ENCODE results near the gene TRIM26.

TRIM26 gene

DNA sequence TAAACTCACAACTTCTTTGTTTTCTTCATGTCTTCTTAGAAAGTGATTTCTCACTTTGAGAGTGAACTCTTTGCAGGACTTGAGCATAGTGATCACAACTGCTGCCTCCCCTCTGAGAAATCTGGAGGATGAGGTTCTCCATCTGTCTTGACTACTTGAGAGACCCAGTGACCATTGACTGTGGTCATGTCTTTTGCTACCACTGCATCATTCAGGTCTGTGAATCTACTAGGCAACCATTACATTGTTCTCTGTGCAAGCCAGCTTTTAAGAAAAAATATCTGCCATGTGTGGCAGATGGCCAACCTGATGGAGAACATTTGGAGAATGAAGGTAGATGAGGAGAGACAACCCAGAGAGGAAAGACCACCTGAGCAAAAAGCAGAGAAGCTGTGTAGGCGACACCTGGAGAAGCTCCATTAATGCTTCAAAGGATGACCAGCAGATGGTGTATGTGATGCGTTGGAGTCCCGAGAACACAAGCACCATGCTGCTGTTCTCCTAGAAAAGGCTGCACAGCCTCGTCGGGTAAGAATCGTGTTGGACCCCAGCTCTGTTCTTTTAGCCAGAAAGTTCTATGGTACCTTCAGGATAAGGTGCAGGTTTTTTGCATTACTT lies 25.1 kb upstream of the TRIM26 start:
- Histone ChIP-seq H3K9me3 (ENCODE audit: control extremely low read depth in 1 of 5, control insufficient read depth in 4 of 5, insufficient read depth in 2 of 5, low read depth in 1 of 5, low read length in 4 of 5) (no peaks in the 10 kb centered on the region), H3K4me1 (ENCODE audit: control extremely low read depth in 1 of 4, control insufficient read depth in 4 of 4, insufficient read depth in 4 of 4, low read length in 3 of 4) (no peaks in the 10 kb centered on the region), H3K4me3 (ENCODE audit: control insufficient read depth in 1 of 7, extremely low read depth in 1 of 7, insufficient read depth in 4 of 7, low read depth in 2 of 7, low read length in 6 of 7) (no peak overlapping the region), H3K36me3 (ENCODE audit: control insufficient read depth in 4 of 4, insufficient read depth in 4 of 4, low read length in 3 of 4) (no peaks in the 10 kb centered on the region), H3K27ac (ENCODE audit: insufficient read depth in 1 of 2, low read depth in 1 of 2, low read length in 2 of 2, poor library complexity in 1 of 2, severe bottlenecking in 2 of 2) (no peak overlapping the region), H3K27me3 (replicated peaks in 2 of 5; ENCODE audit: control insufficient read depth in 4 of 5, insufficient read depth in 5 of 5, low read length in 4 of 5) (peaks cover 3 to 19% (median 10%) of the 10 kb centered on the region in 5 experiments)
- ChIA-PET POLR2A (no interaction called here), CTCF (interaction anchor here (0.7 to 2.4 kb wide), 6 partner anchors 11 to 159 kb away, joined by 3 to 8 read pairs (median 4); no protein-coding TSS in a partner anchor)
- WGBS (ENCODE audit: insufficient coverage) = 65% methylated on average over 5 of the region's 6 CpGs
- peak; percentile 24 to 53 (median 41) for DNase-seq

- WGBS (ENCODE audit: insufficient coverage) = 100% methylated on average over 1 of the region's 2 CpGs
- Histone ChIP-seq H3K4me3 (ENCODE audit: control insufficient read depth in 1 of 7, extremely low read depth in 1 of 7, insufficient read depth in 4 of 7, low read depth in 2 of 7, low read length in 6 of 7) (no peak overlapping the region), H3K36me3 (ENCODE audit: control insufficient read depth in 4 of 4, insufficient read depth in 4 of 4, low read length in 3 of 4) (no peaks in the 10 kb centered on the region), H3K27ac (ENCODE audit: insufficient read depth in 1 of 2, low read depth in 1 of 2, low read length in 2 of 2, poor library complexity in 1 of 2, severe bottlenecking in 2 of 2) (no peak overlapping the region), H3K27me3 (replicated peaks in 2 of 5; ENCODE audit: control insufficient read depth in 4 of 5, insufficient read depth in 5 of 5, low read length in 4 of 5) (peaks cover 3 to 27% (median 11%) of the 10 kb centered on the region in 5 experiments), H3K9me3 (ENCODE audit: control extremely low read depth in 1 of 5, control insufficient read depth in 4 of 5, insufficient read depth in 2 of 5, low read depth in 1 of 5, low read length in 4 of 5) (no peaks in the 10 kb centered on the region), H3K4me1 (ENCODE audit: control extremely low read depth in 1 of 4, control insufficient read depth in 4 of 4, insufficient read depth in 4 of 4, low read length in 3 of 4) (no peaks in the 10 kb centered on the region)
- POLR2A ChIA-PET = no interaction called here
- CTCF ChIA-PET = interaction anchor here (0.9 to 1.4 kb wide), 3 partner anchors 14 to 115 kb away, joined by 3 to 4 read pairs (median 3); no protein-coding TSS in a partner anchor
- no peak for DNase-seq
Measured at GRCh38 chr6:30234356-30234755, 21.1 kb upstream of the TRIM26 start.

DNA sequence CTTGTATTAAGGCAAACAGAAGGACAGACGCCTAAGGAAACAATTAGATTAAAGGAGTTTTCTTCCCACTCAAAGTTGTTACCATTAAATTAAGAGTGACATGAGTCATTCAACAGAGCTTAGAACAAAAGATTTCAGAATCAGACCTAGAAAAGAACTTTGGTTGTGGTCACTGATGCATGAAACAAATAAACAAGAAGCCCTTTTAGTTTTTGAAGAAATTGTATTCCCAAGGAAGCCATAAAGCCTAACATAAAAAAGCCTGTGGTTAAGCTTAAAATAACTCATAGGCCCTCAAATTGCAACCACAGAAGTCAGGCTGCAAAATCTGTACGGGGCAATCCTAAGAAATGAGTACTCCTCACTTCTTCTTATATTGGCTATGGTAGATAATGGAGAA lies 17.9 kb upstream of the TRIM26 start:
- Histone ChIP-seq H3K36me3 (ENCODE audit: control insufficient read depth in 4 of 4, insufficient read depth in 4 of 4, low read length in 3 of 4) (no peaks in the 10 kb centered on the region), H3K4me3 (ENCODE audit: control insufficient read depth in 1 of 7, extremely low read depth in 1 of 7, insufficient read depth in 4 of 7, low read depth in 2 of 7, low read length in 6 of 7) (no peak overlapping the region), H3K4me1 (ENCODE audit: control extremely low read depth in 1 of 4, control insufficient read depth in 4 of 4, insufficient read depth in 4 of 4, low read length in 3 of 4) (no peaks in the 10 kb centered on the region), H3K9me3 (ENCODE audit: control extremely low read depth in 1 of 5, control insufficient read depth in 4 of 5, insufficient read depth in 2 of 5, low read depth in 1 of 5, low read length in 4 of 5) (peaks cover 0 to 2% (median 0%) of the 10 kb centered on the region in 5 experiments), H3K27ac (ENCODE audit: insufficient read depth in 1 of 2, low read depth in 1 of 2, low read length in 2 of 2, poor library complexity in 1 of 2, severe bottlenecking in 2 of 2) (no peak overlapping the region), H3K27me3 (replicated peaks in 2 of 5; ENCODE audit: control insufficient read depth in 4 of 5, insufficient read depth in 5 of 5, low read length in 4 of 5) (peaks cover 5 to 21% (median 7%) of the 10 kb centered on the region in 5 experiments)
- DNase-seq = no peak
- no CpG with 5 or more reads among the region's 2 CpGs for WGBS (ENCODE audit: insufficient coverage)
- CTCF ChIA-PET = interaction anchor here (1.2 to 2.4 kb wide), 2 partner anchors 8 to 12 kb away, joined by 4 to 8 read pairs; no protein-coding TSS in a partner anchor
- POLR2A ChIA-PET = interaction anchor here (0.6 kb wide), 1 partner anchor 1786 kb away, joined by 3 read pairs; no protein-coding TSS in a partner anchor

GRCh38 chr6:30227763-30228487 lies 14.7 kb upstream of the TRIM26 start:
- Histone ChIP-seq H3K4me3 (ENCODE audit: control insufficient read depth in 1 of 7, extremely low read depth in 1 of 7, insufficient read depth in 4 of 7, low read depth in 2 of 7, low read length in 6 of 7) (no peak overlapping the region), H3K9me3 (ENCODE audit: control extremely low read depth in 1 of 5, control insufficient read depth in 4 of 5, insufficient read depth in 2 of 5, low read depth in 1 of 5, low read length in 4 of 5) (peaks cover 3 to 15% (median 12%) of the 10 kb centered on the region in 5 experiments), H3K36me3 (ENCODE audit: control insufficient read depth in 4 of 4, insufficient read depth in 4 of 4, low read length in 3 of 4) (no peaks in the 10 kb centered on the region), H3K27ac (ENCODE audit: insufficient read depth in 1 of 2, low read depth in 1 of 2, low read length in 2 of 2, poor library complexity in 1 of 2, severe bottlenecking in 2 of 2) (no peak overlapping the region), H3K4me1 (ENCODE audit: control extremely low read depth in 1 of 4, control insufficient read depth in 4 of 4, insufficient read depth in 4 of 4, low read length in 3 of 4) (no peaks in the 10 kb centered on the region), H3K27me3 (replicated peaks in 2 of 5; ENCODE audit: control insufficient read depth in 4 of 5, insufficient read depth in 5 of 5, low read length in 4 of 5) (peaks cover 0 to 12% (median 2%) of the 10 kb centered on the region in 5 experiments)
- DNase-seq = no peak
- WGBS (ENCODE audit: insufficient coverage) = 98% methylated on average over 5 of the region's 6 CpGs
- POLR2A ChIA-PET = no interaction called here
- CTCF ChIA-PET = interaction anchor here (0.7 to 2.3 kb wide), 5 partner anchors 9 to 12 kb away, joined by 3 to 13 read pairs (median 3); no protein-coding TSS in a partner anchor

GRCh38 chr6:30227242-30227722 lies 14.1 kb upstream of the TRIM26 start:
- WGBS (ENCODE audit: insufficient coverage) = 100% methylated on average over 1 of the region's 6 CpGs

GRCh38 chr6:30223339-30223738 lies 10.1 kb upstream of the TRIM26 start:
- CTCF ChIA-PET = no interaction called here
- Histone ChIP-seq H3K4me3 (ENCODE audit: control insufficient read depth in 1 of 7, extremely low read depth in 1 of 7, insufficient read depth in 4 of 7, low read depth in 2 of 7, low read length in 6 of 7) (no peak overlapping the region), H3K27ac (ENCODE audit: insufficient read depth in 1 of 2, low read depth in 1 of 2, low read length in 2 of 2, poor library complexity in 1 of 2, severe bottlenecking in 2 of 2) (no peak overlapping the region), H3K4me1 (ENCODE audit: control extremely low read depth in 1 of 4, control insufficient read depth in 4 of 4, insufficient read depth in 4 of 4, low read length in 3 of 4) (peaks cover 0 to 3% (median 0%) of the 10 kb centered on the region in 4 experiments), H3K27me3 (replicated peaks in 2 of 5; ENCODE audit: control insufficient read depth in 4 of 5, insufficient read depth in 5 of 5, low read length in 4 of 5) (peaks cover 0 to 8% (median 2%) of the 10 kb centered on the region in 5 experiments), H3K9me3 (ENCODE audit: control extremely low read depth in 1 of 5, control insufficient read depth in 4 of 5, insufficient read depth in 2 of 5, low read depth in 1 of 5, low read length in 4 of 5) (peaks cover 3 to 17% (median 12%) of the 10 kb centered on the region in 5 experiments), H3K36me3 (ENCODE audit: control insufficient read depth in 4 of 4, insufficient read depth in 4 of 4, low read length in 3 of 4) (no peaks in the 10 kb centered on the region)
- DNase-seq = no peak
- POLR2A ChIA-PET = no interaction called here
- WGBS (ENCODE audit: insufficient coverage) = no CpG with 5 or more reads among the region's 1 CpG

More at GRCh38 chr6:30227242-30227722, 14.1 kb upstream of the TRIM26 start:
- no peak for DNase-seq
- Histone ChIP-seq H3K36me3 (ENCODE audit: control insufficient read depth in 4 of 4, insufficient read depth in 4 of 4, low read length in 3 of 4) (no peaks in the 10 kb centered on the region), H3K27me3 (replicated peaks in 2 of 5; ENCODE audit: control insufficient read depth in 4 of 5, insufficient read depth in 5 of 5, low read length in 4 of 5) (peaks cover 0 to 12% (median 3%) of the 10 kb centered on the region in 5 experiments), H3K4me3 (ENCODE audit: control insufficient read depth in 1 of 7, extremely low read depth in 1 of 7, insufficient read depth in 4 of 7, low read depth in 2 of 7, low read length in 6 of 7) (no peak overlapping the region), H3K27ac (ENCODE audit: insufficient read depth in 1 of 2, low read depth in 1 of 2, low read length in 2 of 2, poor library complexity in 1 of 2, severe bottlenecking in 2 of 2) (no peak overlapping the region), H3K4me1 (ENCODE audit: control extremely low read depth in 1 of 4, control insufficient read depth in 4 of 4, insufficient read depth in 4 of 4, low read length in 3 of 4) (no peaks in the 10 kb centered on the region), H3K9me3 (ENCODE audit: control extremely low read depth in 1 of 5, control insufficient read depth in 4 of 5, insufficient read depth in 2 of 5, low read depth in 1 of 5, low read length in 4 of 5) (peaks cover 3 to 19% (median 12%) of the 10 kb centered on the region in 5 experiments)
- ChIA-PET POLR2A (no interaction called here), CTCF (interaction anchor here (0.7 to 2.3 kb wide), 5 partner anchors 8 to 12 kb away, joined by 3 to 13 read pairs (median 3); no protein-coding TSS in a partner anchor)
